Measurements from ENCODE around the gene UBIAD1.
"Not testable (repeated sequence)": the region's sequence is repeated elsewhere in the genome, so short reads cannot be mapped to it uniquely, and the experiment has no call there.

Gene UBIAD1

DNA sequence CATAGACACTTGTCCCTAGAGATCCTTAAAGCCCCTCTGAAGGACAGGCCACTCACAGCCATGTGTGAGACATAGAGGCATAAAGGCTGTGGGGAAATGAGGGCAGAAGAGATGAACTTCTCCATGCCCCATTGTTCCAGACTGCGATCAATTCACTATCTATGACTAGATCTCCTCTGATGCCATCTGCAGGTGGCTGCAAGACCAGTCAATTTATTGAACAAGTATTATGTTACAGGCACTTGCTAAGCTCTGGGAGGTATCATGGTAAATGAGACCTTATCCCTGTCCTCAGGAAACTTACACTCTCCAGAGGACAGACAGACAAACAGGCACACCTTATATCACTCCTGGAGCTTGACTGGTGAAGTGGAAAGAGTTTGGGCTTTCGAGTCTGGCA lies 22.9 kb downstream of the UBIAD1 start:
- ATAC-seq, result no peak
- TF ChIP-seq ESRRG (CRISPR knock-in tag; IDR thresholded peaks at IDR 0.05), result no peak
- TF ChIP-seq TCF4 (CRISPR knock-in tag; IDR thresholded peaks at IDR 0.05; ENCODE audit: borderline replicate concordance), result no peak
- TF ChIP-seq ZFP30 (CRISPR knock-in tag; IDR thresholded peaks at IDR 0.05), result no peak
- no peak for TF ChIP-seq ZNF8 (CRISPR knock-in tag; IDR thresholded peaks at IDR 0.05)
- no peak for TF ChIP-seq CSDC2 (CRISPR knock-in tag; IDR thresholded peaks at IDR 0.05)

DNA sequence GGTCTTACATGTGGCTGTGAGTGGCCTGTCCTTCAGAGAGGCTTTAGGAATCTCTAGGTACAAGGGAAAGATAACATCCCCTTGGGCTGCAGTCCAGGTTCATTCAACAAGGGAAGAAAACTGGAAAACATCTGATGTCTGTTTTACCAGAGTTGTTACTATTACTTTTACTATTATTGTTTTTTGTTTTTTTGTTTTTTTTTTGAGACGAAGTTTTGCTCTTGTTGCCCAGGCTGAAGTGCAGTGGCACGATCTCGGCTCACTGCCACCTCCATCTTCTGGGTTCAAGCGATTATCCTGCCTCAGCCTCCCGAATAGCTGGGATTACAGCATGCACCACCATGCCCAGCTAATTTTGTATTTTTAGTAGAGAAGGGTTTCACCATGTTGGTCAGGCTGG lies 24.8 kb downstream of the UBIAD1 start:
- not testable (repeated sequence) for ATAC-seq

DNA sequence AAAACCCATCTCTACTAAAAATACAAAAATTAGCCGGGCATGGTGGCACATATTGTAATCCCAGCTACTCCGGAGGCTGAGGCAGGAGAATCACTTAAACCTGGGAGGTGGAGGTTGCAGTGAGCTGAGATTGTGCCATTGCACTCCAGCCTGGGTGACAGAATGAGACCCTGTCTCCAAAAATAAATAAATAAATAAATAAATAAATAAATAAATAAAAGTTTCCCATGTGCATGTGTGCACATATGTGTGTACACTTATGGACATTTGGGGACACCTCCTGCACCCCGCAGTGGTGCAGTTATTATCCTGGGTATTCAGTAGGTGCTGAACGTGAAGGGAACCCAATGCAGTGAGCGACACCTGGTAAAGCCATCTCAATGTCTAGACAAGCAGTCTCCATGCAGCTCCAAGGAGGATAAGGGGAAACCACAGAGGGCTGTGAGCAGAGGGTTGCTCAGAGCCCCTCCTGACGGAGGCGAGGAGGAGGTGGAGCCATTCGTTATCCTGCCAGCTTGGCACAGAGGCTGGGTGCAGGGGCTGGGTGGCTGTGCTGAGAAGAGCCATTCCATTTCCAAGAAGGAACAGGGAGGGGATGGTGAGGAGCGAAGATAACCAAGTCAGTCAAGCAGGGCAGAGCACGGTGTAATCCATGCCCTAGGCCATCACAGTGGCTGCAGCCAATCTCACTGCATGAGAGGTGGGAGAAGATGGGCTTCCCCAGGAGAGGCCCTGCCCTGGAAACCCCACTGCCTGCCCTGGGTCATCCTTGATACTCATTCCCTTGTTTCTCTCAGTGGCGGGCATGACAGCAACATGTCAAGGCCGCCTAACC lies 25.6 kb downstream of the UBIAD1 start:
- TF ChIP-seq BACH2 (CRISPR knock-in tag; IDR thresholded peaks at IDR 0.05; ENCODE audit: borderline replicate concordance), result no peak
- no peak for TF ChIP-seq TCF4 (CRISPR knock-in tag; IDR thresholded peaks at IDR 0.05; ENCODE audit: borderline replicate concordance)
- no peak for TF ChIP-seq ZFP3 (CRISPR knock-in tag; IDR thresholded peaks at IDR 0.05)
- no peak for TF ChIP-seq ARNTL (CRISPR knock-in tag; IDR thresholded peaks at IDR 0.05; ENCODE audit: borderline replicate concordance, low read depth)
- TF ChIP-seq GLIS3 (CRISPR knock-in tag; IDR thresholded peaks at IDR 0.05), result no peak
- TF ChIP-seq, protein P1, sequence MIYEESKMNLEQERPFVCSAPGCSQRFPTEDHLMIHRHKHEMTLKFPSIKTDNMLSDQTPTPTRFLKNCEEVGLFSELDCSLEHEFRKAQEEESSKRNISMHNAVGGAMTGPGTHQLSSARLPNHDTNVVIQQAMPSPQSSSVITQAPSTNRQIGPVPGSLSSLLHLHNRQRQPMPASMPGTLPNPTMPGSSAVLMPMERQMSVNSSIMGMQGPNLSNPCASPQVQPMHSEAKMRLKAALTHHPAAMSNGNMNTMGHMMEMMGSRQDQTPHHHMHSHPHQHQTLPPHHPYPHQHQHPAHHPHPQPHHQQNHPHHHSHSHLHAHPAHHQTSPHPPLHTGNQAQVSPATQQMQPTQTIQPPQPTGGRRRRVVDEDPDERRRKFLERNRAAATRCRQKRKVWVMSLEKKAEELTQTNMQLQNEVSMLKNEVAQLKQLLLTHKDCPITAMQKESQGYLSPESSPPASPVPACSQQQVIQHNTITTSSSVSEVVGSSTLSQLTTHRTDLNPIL (CRISPR knock-in tag; IDR thresholded peaks at IDR 0.05; ENCODE audit: low read depth), result no peak
- TF ChIP-seq, protein P2, sequence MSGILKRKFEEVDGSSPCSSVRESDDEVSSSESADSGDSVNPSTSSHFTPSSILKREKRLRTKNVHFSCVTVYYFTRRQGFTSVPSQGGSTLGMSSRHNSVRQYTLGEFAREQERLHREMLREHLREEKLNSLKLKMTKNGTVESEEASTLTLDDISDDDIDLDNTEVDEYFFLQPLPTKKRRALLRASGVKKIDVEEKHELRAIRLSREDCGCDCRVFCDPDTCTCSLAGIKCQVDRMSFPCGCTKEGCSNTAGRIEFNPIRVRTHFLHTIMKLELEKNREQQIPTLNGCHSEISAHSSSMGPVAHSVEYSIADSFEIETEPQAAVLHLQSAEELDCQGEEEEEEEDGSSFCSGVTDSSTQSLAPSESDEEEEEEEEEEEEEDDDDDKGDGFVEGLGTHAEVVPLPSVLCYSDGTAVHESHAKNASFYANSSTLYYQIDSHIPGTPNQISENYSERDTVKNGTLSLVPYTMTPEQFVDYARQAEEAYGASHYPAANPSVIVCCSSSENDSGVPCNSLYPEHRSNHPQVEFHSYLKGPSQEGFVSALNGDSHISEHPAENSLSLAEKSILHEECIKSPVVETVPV (CRISPR knock-in tag; IDR thresholded peaks at IDR 0.05), result no peak
- TF ChIP-seq, protein P3, sequence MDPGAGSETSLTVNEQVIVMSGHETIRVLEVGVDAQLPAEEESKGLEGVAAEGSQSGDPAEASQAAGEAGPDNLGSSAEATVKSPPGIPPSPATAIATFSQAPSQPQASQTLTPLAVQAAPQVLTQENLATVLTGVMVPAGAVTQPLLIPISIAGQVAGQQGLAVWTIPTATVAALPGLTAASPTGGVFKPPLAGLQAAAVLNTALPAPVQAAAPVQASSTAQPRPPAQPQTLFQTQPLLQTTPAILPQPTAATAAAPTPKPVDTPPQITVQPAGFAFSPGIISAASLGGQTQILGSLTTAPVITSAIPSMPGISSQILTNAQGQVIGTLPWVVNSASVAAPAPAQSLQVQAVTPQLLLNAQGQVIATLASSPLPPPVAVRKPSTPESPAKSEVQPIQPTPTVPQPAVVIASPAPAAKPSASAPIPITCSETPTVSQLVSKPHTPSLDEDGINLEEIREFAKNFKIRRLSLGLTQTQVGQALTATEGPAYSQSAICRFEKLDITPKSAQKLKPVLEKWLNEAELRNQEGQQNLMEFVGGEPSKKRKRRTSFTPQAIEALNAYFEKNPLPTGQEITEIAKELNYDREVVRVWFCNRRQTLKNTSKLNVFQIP (CRISPR knock-in tag; IDR thresholded peaks at IDR 0.05; ENCODE audit: borderline replicate concordance, low read depth), result no peak
- 0 out of 3 replicates have a peak, but pooled peaks have one; percentile 19 for ATAC-seq

DNA sequence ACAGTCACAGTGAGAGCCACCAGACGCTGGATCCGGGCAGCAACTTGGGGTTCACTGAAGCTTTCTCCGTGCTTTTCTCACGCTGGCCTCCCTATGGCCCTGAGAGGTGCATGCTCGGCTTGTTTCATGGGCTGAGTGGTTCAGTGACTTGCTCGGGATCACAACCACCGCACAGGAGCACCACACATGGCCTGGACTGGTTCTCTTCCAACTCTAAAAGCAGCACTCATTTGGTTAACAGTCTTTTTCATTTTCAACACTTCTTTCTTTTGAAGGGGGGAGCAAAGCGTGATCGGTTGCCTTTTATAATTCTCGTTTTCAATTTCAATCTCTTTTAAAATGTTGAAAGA lies 26.2 kb downstream of the UBIAD1 start:
- no peak for ATAC-seq
- no peak for TF ChIP-seq ZNF565 (CRISPR knock-in tag; conservative IDR thresholded peaks at IDR 0.05; ENCODE audit: low read depth)
- no peak for TF ChIP-seq TOX (CRISPR knock-in tag; IDR thresholded peaks at IDR 0.05; ENCODE audit: borderline replicate concordance)
- no peak for TF ChIP-seq ISL1 (CRISPR knock-in tag; IDR thresholded peaks at IDR 0.05)
- no peak for TF ChIP-seq TCF4 (CRISPR knock-in tag; IDR thresholded peaks at IDR 0.05; ENCODE audit: borderline replicate concordance)
- TF ChIP-seq ZNF8 (CRISPR knock-in tag; IDR thresholded peaks at IDR 0.05), result no peak
- no peak for TF ChIP-seq SNAI2 (CRISPR knock-in tag; IDR thresholded peaks at IDR 0.05)
- no peak for TF ChIP-seq ZFP30 (CRISPR knock-in tag; IDR thresholded peaks at IDR 0.05)
- no peak for TF ChIP-seq BACH2 (CRISPR knock-in tag; IDR thresholded peaks at IDR 0.05; ENCODE audit: borderline replicate concordance)
- TF ChIP-seq, protein P2 (CRISPR knock-in tag; IDR thresholded peaks at IDR 0.05), result no peak
- TF ChIP-seq, protein P4, sequence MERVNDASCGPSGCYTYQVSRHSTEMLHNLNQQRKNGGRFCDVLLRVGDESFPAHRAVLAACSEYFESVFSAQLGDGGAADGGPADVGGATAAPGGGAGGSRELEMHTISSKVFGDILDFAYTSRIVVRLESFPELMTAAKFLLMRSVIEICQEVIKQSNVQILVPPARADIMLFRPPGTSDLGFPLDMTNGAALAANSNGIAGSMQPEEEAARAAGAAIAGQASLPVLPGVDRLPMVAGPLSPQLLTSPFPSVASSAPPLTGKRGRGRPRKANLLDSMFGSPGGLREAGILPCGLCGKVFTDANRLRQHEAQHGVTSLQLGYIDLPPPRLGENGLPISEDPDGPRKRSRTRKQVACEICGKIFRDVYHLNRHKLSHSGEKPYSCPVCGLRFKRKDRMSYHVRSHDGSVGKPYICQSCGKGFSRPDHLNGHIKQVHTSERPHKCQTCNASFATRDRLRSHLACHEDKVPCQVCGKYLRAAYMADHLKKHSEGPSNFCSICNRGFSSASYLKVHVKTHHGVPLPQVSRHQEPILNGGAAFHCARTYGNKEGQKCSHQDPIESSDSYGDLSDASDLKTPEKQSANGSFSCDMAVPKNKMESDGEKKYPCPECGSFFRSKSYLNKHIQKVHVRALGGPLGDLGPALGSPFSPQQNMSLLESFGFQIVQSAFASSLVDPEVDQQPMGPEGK (CRISPR knock-in tag; IDR thresholded peaks at IDR 0.05; ENCODE audit: borderline replicate concordance), result no peak
- no peak for TF ChIP-seq ZNF70 (CRISPR knock-in tag; IDR thresholded peaks at IDR 0.05)
- no peak for TF ChIP-seq ZC3H10 (CRISPR knock-in tag; IDR thresholded peaks at IDR 0.05)
- no peak for TF ChIP-seq RARB (CRISPR knock-in tag; IDR thresholded peaks at IDR 0.05)
- TF ChIP-seq, protein P1 (CRISPR knock-in tag; IDR thresholded peaks at IDR 0.05; ENCODE audit: low read depth), result no peak
- TF ChIP-seq GLIS3 (CRISPR knock-in tag; IDR thresholded peaks at IDR 0.05), result no peak
- no peak for TF ChIP-seq ZFP3 (CRISPR knock-in tag; IDR thresholded peaks at IDR 0.05)
- TF ChIP-seq PPARA (CRISPR knock-in tag; IDR thresholded peaks at IDR 0.05; ENCODE audit: borderline replicate concordance), result no peak

Measured in SK-N-SH treated with all-trans-retinoic acid at 6 μM for 48 hours (cell line).